22Rv1 (cell line): ENCODE measurements around the gene SETDB1.

Experiments used
- ZFX ChIP-seq: fragments of 450-650 bp; IDR thresholded peaks from 2 replicates; pipeline ENCODE4 v1.6.1; 2017; ENCODE audit warnings: antibody characterized with exemption, borderline replicate concordance
- TF ChIP-seq, protein P1 (sequence below): fragments of 450-650 bp; IDR thresholded peaks from 2 replicates; pipeline ENCODE4 v1.5.1; 2017; ENCODE audit warnings: mild to moderate bottlenecking

DNA sequence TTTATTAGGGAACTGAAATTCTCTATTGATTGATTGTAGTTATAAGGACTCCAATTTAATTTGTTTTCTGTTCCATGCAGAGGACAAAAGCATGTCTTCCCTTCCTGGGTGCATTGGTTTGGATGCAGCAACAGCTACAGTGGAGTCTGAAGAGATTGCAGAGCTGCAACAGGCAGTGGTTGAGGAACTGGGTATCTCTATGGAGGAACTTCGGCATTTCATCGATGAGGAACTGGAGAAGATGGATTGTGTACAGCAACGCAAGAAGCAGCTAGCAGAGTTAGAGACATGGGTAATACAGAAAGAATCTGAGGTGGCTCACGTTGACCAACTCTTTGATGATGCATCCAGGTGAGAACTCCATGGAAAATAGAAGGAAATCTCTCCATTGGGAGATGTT is 1.5 kb downstream of the SETDB1 start:
- TF ChIP-seq, protein P1, sequence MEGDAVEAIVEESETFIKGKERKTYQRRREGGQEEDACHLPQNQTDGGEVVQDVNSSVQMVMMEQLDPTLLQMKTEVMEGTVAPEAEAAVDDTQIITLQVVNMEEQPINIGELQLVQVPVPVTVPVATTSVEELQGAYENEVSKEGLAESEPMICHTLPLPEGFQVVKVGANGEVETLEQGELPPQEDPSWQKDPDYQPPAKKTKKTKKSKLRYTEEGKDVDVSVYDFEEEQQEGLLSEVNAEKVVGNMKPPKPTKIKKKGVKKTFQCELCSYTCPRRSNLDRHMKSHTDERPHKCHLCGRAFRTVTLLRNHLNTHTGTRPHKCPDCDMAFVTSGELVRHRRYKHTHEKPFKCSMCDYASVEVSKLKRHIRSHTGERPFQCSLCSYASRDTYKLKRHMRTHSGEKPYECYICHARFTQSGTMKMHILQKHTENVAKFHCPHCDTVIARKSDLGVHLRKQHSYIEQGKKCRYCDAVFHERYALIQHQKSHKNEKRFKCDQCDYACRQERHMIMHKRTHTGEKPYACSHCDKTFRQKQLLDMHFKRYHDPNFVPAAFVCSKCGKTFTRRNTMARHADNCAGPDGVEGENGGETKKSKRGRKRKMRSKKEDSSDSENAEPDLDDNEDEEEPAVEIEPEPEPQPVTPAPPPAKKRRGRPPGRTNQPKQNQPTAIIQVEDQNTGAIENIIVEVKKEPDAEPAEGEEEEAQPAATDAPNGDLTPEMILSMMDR = no peak
- no peak for TF ChIP-seq ZFX
